Hematopoietic multipotent progenitor cell treated with erythropoietin and hydrocortisone succinate and interleukin-3 and kit ligand, for 15 days (in vitro differentiated cells): ENCODE measurements around the gene OASL.

ENCODE experiments used
- DNase-seq: peaks from one replicate; pipeline ENCODE4 v3.0.0-alpha.2; 2015; ENCODE audit warnings: low spot score

The OASL gene

GRCh38 chr12:121015825-121016766, 22.9 kb downstream of the OASL start, which contains the start of gene C12orf43:
Gene C12orf43 (minus strand): TSS chr12:121016487. CDS start chr12:121016474, 13 bp downstream.
- peak; percentile 95 for DNase-seq

- no peak for DNase-seq
These were observed 25.3 kb downstream of the OASL start for GRCh38 chr12:121013715-121014114.

GRCh38 chr12:121011820-121012219, 27.2 kb downstream of the OASL start:
- DNase-seq: no peak

GRCh38 chr12:121010860-121011259, 28.2 kb downstream of the OASL start:
- no peak for DNase-seq

- DNase-seq: no peak
These were observed 29.3 kb downstream of the OASL start for GRCh38 chr12:121009741-121010140.

- no peak for DNase-seq
These were observed 30.5 kb downstream of the OASL start for GRCh38 chr12:121008347-121009098.

GRCh38 chr12:121005346-121005815, 33.7 kb downstream of the OASL start:
- DNase-seq: peak; percentile 30

GRCh38 chr12:121004253-121004815, 34.7 kb downstream of the OASL start:
- no peak for DNase-seq

GRCh38 chr12:121003650-121004049, 35.4 kb downstream of the OASL start:
- DNase-seq: no peak

- DNase-seq: no peak
These were observed 37.1 kb downstream of the OASL start for GRCh38 chr12:121001841-121002483.

GRCh38 chr12:121001060-121001459, 38.0 kb downstream of the OASL start:
- DNase-seq: no peak

GRCh38 chr12:121000530-121000929, 38.5 kb downstream of the OASL start:
- no peak for DNase-seq

GRCh38 chr12:120999191-121000120, 39.6 kb downstream of the OASL start:
- DNase-seq: no peak

- no peak for DNase-seq
These were observed 40.6 kb downstream of the OASL start for GRCh38 chr12:120998435-120998834.

GRCh38 chr12:120997448-120997847, 41.6 kb downstream of the OASL start:
- no peak for DNase-seq

- DNase-seq: no peak
These were observed 42.8 kb downstream of the OASL start for GRCh38 chr12:120996133-120996746.

- no peak for DNase-seq
These were observed 44.3 kb downstream of the OASL start for GRCh38 chr12:120994589-120995337.

GRCh38 chr12:120994059-120994458, 45.0 kb downstream of the OASL start:
- no peak for DNase-seq

GRCh38 chr12:120993496-120993895, 45.5 kb downstream of the OASL start:
- no peak for DNase-seq

GRCh38 chr12:120992989-120993388, 46.1 kb downstream of the OASL start:
- DNase-seq: no peak
